CD4-positive, alpha-beta T cell treated with Interleukin-17A for 4 hours (primary cell): ENCODE data around the gene TRIM43.
"Not testable (repeated sequence)": the region's sequence is repeated elsewhere in the genome, so short reads cannot be mapped to it uniquely, and the experiment has no call there.

ENCODE experiments used
- DNase-seq: peaks from one replicate; pipeline ENCODE4 v3.0.0-alpha.2; 2020; ENCODE audit warnings: mixed read lengths

TRIM43 gene

GRCh38 chr2:95591701-95592100 is at the start of gene TRIM43:
TSS of gene TRIM43 (plus strand) at chr2:95592001. CDS start at chr2:95594024, 2,023 bp downstream.
- DNase-seq = not testable (repeated sequence)

- DNase-seq = no peak
These were observed 40.7 kb upstream of the TRIM43 start for GRCh38 chr2:95551055-95551568.

GRCh38 chr2:95552911-95553310 is 38.9 kb upstream of the TRIM43 start:
- DNase-seq = no peak

GRCh38 chr2:95569170-95569569 is 22.6 kb upstream of the TRIM43 start:
- no peak for DNase-seq

- DNase-seq = no peak
These were observed 17.9 kb upstream of the TRIM43 start for GRCh38 chr2:95573866-95574265.

GRCh38 chr2:95574506-95574905 is 17.3 kb upstream of the TRIM43 start:
- no peak for DNase-seq

GRCh38 chr2:95575857-95576256 is 15.9 kb upstream of the TRIM43 start:
- DNase-seq = no peak

- DNase-seq = no peak
These were observed 13.3 kb upstream of the TRIM43 start for GRCh38 chr2:95578539-95578938.

GRCh38 chr2:95583545-95583944 is 8.3 kb upstream of the TRIM43 start:
- not testable (repeated sequence) for DNase-seq

- not testable (repeated sequence) for DNase-seq
These were observed 7.5 kb upstream of the TRIM43 start for GRCh38 chr2:95584321-95584720.

- DNase-seq = not testable (repeated sequence)
These were observed 1.8 kb upstream of the TRIM43 start for GRCh38 chr2:95589777-95590536.

- not testable (repeated sequence) for DNase-seq
These were observed 1.2 kb downstream of the TRIM43 start for GRCh38 chr2:95592973-95593372.

GRCh38 chr2:95595012-95595411 is 3.2 kb downstream of the TRIM43 start:
- DNase-seq = not testable (repeated sequence)

GRCh38 chr2:95601301-95601700 is 9.5 kb downstream of the TRIM43 start:
- DNase-seq = not testable (repeated sequence)

- DNase-seq = not testable (repeated sequence)
These were observed 10.3 kb downstream of the TRIM43 start for GRCh38 chr2:95602146-95602545.

- DNase-seq = not testable (repeated sequence)
These were observed 16.6 kb downstream of the TRIM43 start for GRCh38 chr2:95608356-95608755.

- DNase-seq = not testable (repeated sequence)
These were observed 18.0 kb downstream of the TRIM43 start for GRCh38 chr2:95609764-95610163.

- not testable (repeated sequence) for DNase-seq
These were observed 21.2 kb downstream of the TRIM43 start for GRCh38 chr2:95613048-95613447.

- DNase-seq = not testable (repeated sequence)
These were observed 30.9 kb downstream of the TRIM43 start for GRCh38 chr2:95622728-95623127.

GRCh38 chr2:95630987-95631386 is 39.2 kb downstream of the TRIM43 start:
- DNase-seq = not testable (repeated sequence)

- DNase-seq = not testable (repeated sequence)
These were observed 41.9 kb downstream of the TRIM43 start for GRCh38 chr2:95633626-95634259.

- DNase-seq = not testable (repeated sequence)
These were observed 48.9 kb downstream of the TRIM43 start for GRCh38 chr2:95640515-95641288.

- DNase-seq = not testable (repeated sequence)
These were observed 49.4 kb downstream of the TRIM43 start for GRCh38 chr2:95641289-95641575.
